OCI-LY3 (cell line): ENCODE data around the gene CD63.

ENCODE experiments used
- CTCF ChIP-seq: fragments of 200-600, 300-600 bp; sonication (generic); IDR thresholded peaks from 2 replicates; pipeline ENCODE4 v1.5.1; 2014; ENCODE audit warnings: antibody characterized with exemption, low read length, low read depth
- EZH2phosphoT487 ChIP-seq: fragments of 200-600 bp; shearing (Covaris generic); IDR thresholded peaks from 2 replicates; pipeline ENCODE4 v1.6.1; 2018; ENCODE audit warnings: antibody characterized with exemption, mixed run types, low read depth

- no peak for TF ChIP-seq CTCF
- no peak for TF ChIP-seq EZH2phosphoT487
Measured at GRCh38 chr12:55725556-55725955, 3.3 kb downstream of the CD63 start.
